Omental fat pad (tissue), 4 donors: ENCODE results near the gene SORCS1. TPM values are rescaled to one million over a fixed set of nuclear protein-coding genes. Genes with fewer than 3 reads are reported as not detected.

Source experiments
- ATAC-seq: fragments of 150-250 bp; one replicate; pipeline ENCODE4 v1.9.1; 2016; ENCODE audit warnings: mild to moderate bottlenecking, moderate library complexity; ENCODE audit not compliant: low FRiP score
- DNase-seq: peaks from one replicate; pipeline ENCODE4 v3.0.0-alpha.2; 2019; ENCODE audit warnings: low spot score
- CTCF ChIP-seq, 3 donors: fragments of 450-650 bp; IDR thresholded peaks; one replicate each; pipeline ENCODE4 v1.5.1; 2016 to 2017; ENCODE audit warnings: antibody characterized with exemption in 3 of 3, mild to moderate bottlenecking in 3 of 3, moderate library complexity in 2 of 3
- total RNA-seq, 4 donors: library from RNA; depleted of rRNA; stranded (reverse); fragments of >200 nt; gene quantifications; one replicate each; pipeline ENCODE4 v1.1.0, GENCODE V29; 2016

Gene SORCS1
- total RNA-seq, 4 donors from 2014 or later = 0.09 to 1.3 (median 0.37) TPM

- TF ChIP-seq CTCF (IDR thresholded peaks at IDR 0.05) = no peak
- DNase-seq (no peak), ATAC-seq (no peak)
These were observed 286.9 kb downstream of the SORCS1 start for GRCh38 chr10:106877574-106877973.

GRCh38 chr10:106874604-106874889, 290.0 kb downstream of the SORCS1 start:
- TF ChIP-seq CTCF (IDR thresholded peaks at IDR 0.05) = no peak
- DNase-seq (no peak), ATAC-seq (no peak)

GRCh38 chr10:106873770-106874603, 290.5 kb downstream of the SORCS1 start:
- TF ChIP-seq CTCF (IDR thresholded peaks at IDR 0.05) = no peak
- DNase-seq = no peak
- ATAC-seq = no peak

- no peak for DNase-seq
- ATAC-seq = no peak
- TF ChIP-seq CTCF (IDR thresholded peaks at IDR 0.05) = no peak
These were observed 292.3 kb downstream of the SORCS1 start for GRCh38 chr10:106872176-106872575.

- no peak for ATAC-seq
- no peak for TF ChIP-seq CTCF (IDR thresholded peaks at IDR 0.05)
- no peak for DNase-seq
These were observed 298.2 kb downstream of the SORCS1 start for GRCh38 chr10:106866244-106866845.

- ATAC-seq = no peak
- no peak for TF ChIP-seq CTCF (IDR thresholded peaks at IDR 0.05)
- no peak for DNase-seq
These were observed 300.5 kb downstream of the SORCS1 start for GRCh38 chr10:106864031-106864430.

- no peak for DNase-seq
- no peak for ATAC-seq
- TF ChIP-seq CTCF (IDR thresholded peaks at IDR 0.05) = no peak
These were observed 301.0 kb downstream of the SORCS1 start for GRCh38 chr10:106863549-106863948.
